Ascending aorta (tissue), 2 donors: ENCODE measurements around the gene RABGAP1. TPM values are rescaled to one million over a fixed set of nuclear protein-coding genes. Genes with fewer than 3 reads are reported as not detected.

Source experiments
- DNase-seq, 2 donors: peaks; one replicate each; pipeline ENCODE4 v3.0.0-alpha.2; 2019; ENCODE audit warnings: low spot score in 2 of 2
- H3K27ac ChIP-seq, 2 donors: fragments of 200-600 bp; sonication (generic); one replicate each; pipeline ENCODE4 v1.5.1; 2016 to 2017; ENCODE audit warnings: mild to moderate bottlenecking in 1 of 2
- H3K27me3 ChIP-seq: fragments of 200-600 bp; sonication (generic); one replicate; pipeline ENCODE4 v1.5.1; 2017
- H3K36me3 ChIP-seq, 2 donors: fragments of 200-600 bp; sonication (generic); one replicate each; pipeline ENCODE4 v1.5.1; 2016
- H3K4me1 ChIP-seq, 2 donors: fragments of 200-600 bp; sonication (generic); one replicate each; pipeline ENCODE4 v1.5.1; 2016 to 2017; ENCODE audit warnings: mild to moderate bottlenecking in 1 of 2
- H3K4me3 ChIP-seq, 2 donors: fragments of 200-600 bp; sonication (generic); one replicate each; pipeline ENCODE4 v1.5.1; 2016 to 2017; ENCODE audit warnings: mild to moderate bottlenecking in 1 of 2
- H3K9me3 ChIP-seq, 2 donors: fragments of 200-600 bp; sonication (generic); one replicate each; pipeline ENCODE4 v1.5.1; 2016
- CTCF ChIP-seq, 3 experiments: fragments of 200-600 bp in 2 of 3; fragments of 450-650 bp in 1 of 3; sonication (generic) in 2 of 3; IDR thresholded peaks; one replicate each; pipeline ENCODE4 v1.5.1; 2016 to 2019; ENCODE audit warnings: antibody characterized with exemption in 3 of 3, mild to moderate bottlenecking in 1 of 3, moderate library complexity in 1 of 3
- intact Hi-C: fragments of 100-400 bp; cut with DNase I; formaldehyde crosslinking; loops from one replicate; pipeline ENCODE4 v1.15.1; 2023
- total RNA-seq: library from RNA; depleted of rRNA; stranded (reverse); fragments of >200 nt; gene quantifications from one replicate; pipeline ENCODE4 v1.1.0, GENCODE V29; 2016

RABGAP1 gene
- total RNA-seq, 1 donor from 2014 or later, result 36.5 TPM

GRCh38 chr9:122939601-122940000 lies 1.2 kb upstream of the RABGAP1 start:
- Histone ChIP-seq H3K4me3 (no peak overlapping the region), H3K4me1 (peaks cover 6 to 9% of the 10 kb centered on the region in 2 donors), H3K27me3 (no peaks in the 10 kb centered on the region), H3K9me3 (no peaks in the 10 kb centered on the region), H3K36me3 (peaks cover 13 to 19% of the 10 kb centered on the region in 2 donors), H3K27ac (no peak overlapping the region)
- no peak for TF ChIP-seq CTCF (IDR thresholded peaks at IDR 0.05)
- DNase-seq, result no peak
- intact Hi-C loops, result no loop called here

DNA sequence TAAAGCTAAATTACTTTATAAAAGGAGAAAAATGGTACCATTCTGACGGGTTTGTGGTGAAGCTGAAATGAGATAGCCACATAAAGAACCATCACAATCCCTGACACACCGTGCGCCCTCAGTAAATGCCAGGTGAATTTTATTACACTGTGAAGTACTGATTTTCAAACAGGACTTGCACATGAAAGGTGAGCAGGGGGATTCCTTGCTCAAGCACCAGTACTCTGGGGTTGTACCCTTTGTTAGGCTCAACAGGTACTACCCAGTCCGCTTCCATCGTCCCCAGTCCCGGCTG lies 419 bp upstream of the RABGAP1 start:
- Histone ChIP-seq H3K27me3 (no peaks in the 10 kb centered on the region), H3K4me3 (peak overlapping the region; percentile 96 to 97), H3K9me3 (no peaks in the 10 kb centered on the region), H3K27ac (peak overlapping the region; percentile 61 to 69), H3K36me3 (peaks cover 13 to 21% of the 10 kb centered on the region in 2 donors), H3K4me1 (peaks cover 8 to 9% of the 10 kb centered on the region in 2 donors)
- no peak for TF ChIP-seq CTCF (IDR thresholded peaks at IDR 0.05)
- no peak for DNase-seq
- intact Hi-C loops, result loop anchor here (1.0 to 5.0 kb wide), 4 partner anchors 9 to 50 kb away; partner anchors contain the start of genes RC3H2 and ZBTB26

- no peak for DNase-seq
- Histone ChIP-seq H3K4me3 (peak overlapping the region; percentile 96 to 97), H3K27me3 (no peaks in the 10 kb centered on the region), H3K27ac (peak overlapping the region; percentile 90 to 93), H3K36me3 (peaks cover 7 to 20% of the 10 kb centered on the region in 2 donors), H3K9me3 (no peaks in the 10 kb centered on the region), H3K4me1 (peaks cover 11 to 18% of the 10 kb centered on the region in 2 donors)
- intact Hi-C loops, result loop anchor here (2.0 to 5.0 kb wide), 2 partner anchors 36 to 49 kb away; no protein-coding TSS in a partner anchor
- TF ChIP-seq CTCF (IDR thresholded peaks at IDR 0.05), result no peak
Observed at GRCh38 chr9:122941582-122942234, 888 bp downstream of the RABGAP1 start.

- no peak for DNase-seq
- Histone ChIP-seq H3K27me3 (no peaks in the 10 kb centered on the region), H3K36me3 (peaks cover 0 to 4% of the 10 kb centered on the region in 2 donors), H3K9me3 (no peaks in the 10 kb centered on the region), H3K4me3 (no peak overlapping the region), H3K27ac (peak overlapping the region in 1 of 2 donors; percentile 18), H3K4me1 (peaks cover 11 to 26% of the 10 kb centered on the region in 2 donors)
- intact Hi-C loops, result loop anchor here (5.0 kb wide), 1 partner anchor 32 kb away; no protein-coding TSS in a partner anchor
- no peak for TF ChIP-seq CTCF (IDR thresholded peaks at IDR 0.05)
Observed at GRCh38 chr9:122944960-122945888, 4.4 kb downstream of the RABGAP1 start.

DNA sequence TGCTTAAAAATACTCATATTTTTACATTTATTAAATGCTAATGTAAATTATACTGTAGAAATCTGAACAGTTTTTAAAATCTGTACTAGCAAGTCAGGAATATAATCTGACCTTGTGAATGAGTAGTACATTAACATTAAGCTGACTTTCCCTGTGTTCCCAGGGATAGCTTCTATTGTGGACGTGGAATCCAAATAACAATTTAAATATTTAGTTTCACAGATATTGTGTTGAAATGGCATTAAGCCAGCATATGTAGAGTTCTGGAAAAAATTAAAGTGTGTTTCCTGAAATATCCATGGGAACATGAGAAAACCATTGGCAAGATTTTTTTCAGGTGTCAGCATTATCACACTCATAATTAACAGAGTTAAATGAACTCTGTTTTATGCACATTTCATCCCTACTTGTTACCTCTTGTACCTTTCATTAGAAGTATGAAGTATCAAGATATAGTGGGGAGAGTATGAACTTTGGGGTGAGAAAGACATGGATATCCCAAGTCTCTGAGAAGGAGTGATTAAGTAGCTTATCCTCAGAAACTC lies 5.7 kb downstream of the RABGAP1 start:
- Histone ChIP-seq H3K9me3 (no peaks in the 10 kb centered on the region), H3K4me1 (peaks cover 11 to 25% of the 10 kb centered on the region in 2 donors), H3K36me3 (peaks cover 0 to 4% of the 10 kb centered on the region in 2 donors), H3K4me3 (no peak overlapping the region), H3K27ac (no peak overlapping the region), H3K27me3 (no peaks in the 10 kb centered on the region)
- no peak for DNase-seq
- no peak for TF ChIP-seq CTCF (IDR thresholded peaks at IDR 0.05)
- intact Hi-C loops, result no loop called here
